ENCODE results near the gene CACUL1.

GRCh38 chr10:118704711-118705110, 50.1 kb downstream of the CACUL1 start:
- TF ChIP-seq POLR2A (IDR thresholded peaks at IDR 0.05; ENCODE audit: low read length) = no peak
- TF ChIP-seq GATA1 (IDR thresholded peaks at IDR 0.05; ENCODE audit: low read depth, low read length) = no peak

All from erythroblast (primary cell).